Activated CD4-positive, alpha-beta T cell treated with anti-CD3 and anti-CD28 coated beads, Interleukin-2, amount 10 ng/mL, durations not matched to agents 24 days and 14 days (primary cell): ENCODE measurements around the gene TMIE. TPM values are rescaled to one million over a fixed set of nuclear protein-coding genes. Genes with fewer than 3 reads are reported as not detected.

Source experiments
- DNase-seq: peaks from one replicate; pipeline ENCODE4 v3.0.0; 2022
- H3K27ac Mint-ChIP-seq: one replicate; pipeline ENCODE4 v1.8.0; 2022; ENCODE audit warnings: mild to moderate bottlenecking, mixed read lengths
- H3K27me3 Mint-ChIP-seq: one replicate; pipeline ENCODE4 v1.8.0; 2022; ENCODE audit warnings: mixed read lengths
- H3K36me3 Mint-ChIP-seq: one replicate; pipeline ENCODE4 v1.8.0; 2022; ENCODE audit warnings: low read depth, mild to moderate bottlenecking, mixed read lengths
- H3K4me1 Mint-ChIP-seq: one replicate; pipeline ENCODE4 v1.8.0; 2021; ENCODE audit warnings: mixed read lengths
- H3K4me3 Mint-ChIP-seq: one replicate; pipeline ENCODE4 v1.8.0; 2022; ENCODE audit warnings: mild to moderate bottlenecking, moderate library complexity, mixed read lengths
- H3K9me3 Mint-ChIP-seq: one replicate; pipeline ENCODE4 v1.8.0; 2021; ENCODE audit warnings: mixed read lengths
- intact Hi-C: fragments of 100-400 bp; cut with micrococcal nuclease; formaldehyde crosslinking; loops from one replicate; pipeline ENCODE4 v1.15.1; 2023
- total RNA-seq: library from RNA; stranded (reverse); gene quantifications from 2 replicates; pipeline ENCODE4 v1.2.3, GENCODE V29; 2022

The TMIE gene
- total RNA-seq, 1 donor from 2014 or later = not detected

GRCh38 chr3:46673151-46674030 is 27.8 kb upstream of the TMIE start:
- no peaks in the 10 kb centered on the region for H3K4me1 Mint-ChIP-seq
- intact Hi-C loops = no loop called here
- H3K27ac Mint-ChIP-seq = no peak overlapping the region
- no peaks in the 10 kb centered on the region for H3K9me3 Mint-ChIP-seq
- no peaks in the 10 kb centered on the region for H3K27me3 Mint-ChIP-seq
- no peaks in the 10 kb centered on the region for H3K36me3 Mint-ChIP-seq
- H3K4me3 Mint-ChIP-seq = no peak overlapping the region
- no peak for DNase-seq

- Mint-ChIP-seq H3K9me3 (no peaks in the 10 kb centered on the region), H3K4me3 (no peak overlapping the region), H3K27ac (no peak overlapping the region), H3K27me3 (no peaks in the 10 kb centered on the region), H3K36me3 (no peaks in the 10 kb centered on the region), H3K4me1 (no peaks in the 10 kb centered on the region)
- DNase-seq = no peak
- intact Hi-C loops = no loop called here
Measured at GRCh38 chr3:46674031-46674845, 27.0 kb upstream of the TMIE start.

- H3K27ac Mint-ChIP-seq = no peak overlapping the region
- intact Hi-C loops = no loop called here
- no peaks in the 10 kb centered on the region for H3K36me3 Mint-ChIP-seq
- no peaks in the 10 kb centered on the region for H3K27me3 Mint-ChIP-seq
- no peak for DNase-seq
- H3K9me3 Mint-ChIP-seq = no peaks in the 10 kb centered on the region
- no peak overlapping the region for H3K4me3 Mint-ChIP-seq
- no peaks in the 10 kb centered on the region for H3K4me1 Mint-ChIP-seq
Measured at GRCh38 chr3:46675426-46675825, 25.8 kb upstream of the TMIE start.

GRCh38 chr3:46675843-46676567 is 25.2 kb upstream of the TMIE start:
- Mint-ChIP-seq H3K9me3 (no peaks in the 10 kb centered on the region), H3K27ac (no peak overlapping the region), H3K4me3 (no peak overlapping the region), H3K4me1 (no peaks in the 10 kb centered on the region), H3K27me3 (no peaks in the 10 kb centered on the region), H3K36me3 (no peaks in the 10 kb centered on the region)
- DNase-seq = no peak
- intact Hi-C loops = no loop called here

GRCh38 chr3:46676601-46677410 is 24.4 kb upstream of the TMIE start:
- H3K36me3 Mint-ChIP-seq = no peaks in the 10 kb centered on the region
- no peak overlapping the region for H3K4me3 Mint-ChIP-seq
- H3K9me3 Mint-ChIP-seq = no peaks in the 10 kb centered on the region
- no peaks in the 10 kb centered on the region for H3K4me1 Mint-ChIP-seq
- H3K27ac Mint-ChIP-seq = no peak overlapping the region
- intact Hi-C loops = no loop called here
- no peak for DNase-seq
- H3K27me3 Mint-ChIP-seq = no peaks in the 10 kb centered on the region

- Mint-ChIP-seq H3K36me3 (no peaks in the 10 kb centered on the region), H3K4me3 (no peak overlapping the region), H3K27me3 (no peaks in the 10 kb centered on the region), H3K27ac (no peak overlapping the region), H3K4me1 (no peaks in the 10 kb centered on the region), H3K9me3 (no peaks in the 10 kb centered on the region)
- intact Hi-C loops = no loop called here
- DNase-seq = no peak
Measured at GRCh38 chr3:46677411-46677726, 23.8 kb upstream of the TMIE start.

- no peak overlapping the region for H3K4me3 Mint-ChIP-seq
- no peak overlapping the region for H3K27ac Mint-ChIP-seq
- no peaks in the 10 kb centered on the region for H3K4me1 Mint-ChIP-seq
- H3K9me3 Mint-ChIP-seq = no peaks in the 10 kb centered on the region
- no peak for DNase-seq
- H3K36me3 Mint-ChIP-seq = no peaks in the 10 kb centered on the region
- intact Hi-C loops = no loop called here
- H3K27me3 Mint-ChIP-seq = no peaks in the 10 kb centered on the region
Measured at GRCh38 chr3:46678280-46678679, 22.9 kb upstream of the TMIE start.

GRCh38 chr3:46679681-46680080 is 21.5 kb upstream of the TMIE start:
- Mint-ChIP-seq H3K4me1 (no peaks in the 10 kb centered on the region), H3K27ac (no peak overlapping the region), H3K27me3 (no peaks in the 10 kb centered on the region), H3K9me3 (no peaks in the 10 kb centered on the region), H3K4me3 (no peak overlapping the region), H3K36me3 (no peaks in the 10 kb centered on the region)
- no peak for DNase-seq
- intact Hi-C loops = no loop called here

GRCh38 chr3:46680298-46680826 is 20.8 kb upstream of the TMIE start:
- Mint-ChIP-seq H3K27ac (no peak overlapping the region), H3K9me3 (no peaks in the 10 kb centered on the region), H3K4me3 (no peak overlapping the region), H3K4me1 (no peaks in the 10 kb centered on the region), H3K27me3 (no peaks in the 10 kb centered on the region), H3K36me3 (no peaks in the 10 kb centered on the region)
- intact Hi-C loops = no loop called here
- no peak for DNase-seq

- H3K9me3 Mint-ChIP-seq = no peaks in the 10 kb centered on the region
- intact Hi-C loops = no loop called here
- no peaks in the 10 kb centered on the region for H3K4me1 Mint-ChIP-seq
- H3K36me3 Mint-ChIP-seq = no peaks in the 10 kb centered on the region
- no peaks in the 10 kb centered on the region for H3K27me3 Mint-ChIP-seq
- DNase-seq = no peak
- no peak overlapping the region for H3K27ac Mint-ChIP-seq
- no peak overlapping the region for H3K4me3 Mint-ChIP-seq
Measured at GRCh38 chr3:46681387-46681786, 19.8 kb upstream of the TMIE start.

- H3K36me3 Mint-ChIP-seq = no peaks in the 10 kb centered on the region
- H3K27me3 Mint-ChIP-seq = no peaks in the 10 kb centered on the region
- no peak for DNase-seq
- H3K4me1 Mint-ChIP-seq = no peaks in the 10 kb centered on the region
- no peak overlapping the region for H3K4me3 Mint-ChIP-seq
- no peaks in the 10 kb centered on the region for H3K9me3 Mint-ChIP-seq
- no peak overlapping the region for H3K27ac Mint-ChIP-seq
- intact Hi-C loops = no loop called here
Measured at GRCh38 chr3:46681856-46682540, 19.2 kb upstream of the TMIE start.

- no peaks in the 10 kb centered on the region for H3K36me3 Mint-ChIP-seq
- H3K4me3 Mint-ChIP-seq = no peak overlapping the region
- DNase-seq = no peak
- no peak overlapping the region for H3K27ac Mint-ChIP-seq
- H3K27me3 Mint-ChIP-seq = no peaks in the 10 kb centered on the region
- intact Hi-C loops = no loop called here
- no peaks in the 10 kb centered on the region for H3K4me1 Mint-ChIP-seq
- H3K9me3 Mint-ChIP-seq = no peaks in the 10 kb centered on the region
Measured at GRCh38 chr3:46682974-46683373, 18.2 kb upstream of the TMIE start.

GRCh38 chr3:46684891-46685290 is 16.3 kb upstream of the TMIE start:
- intact Hi-C loops = no loop called here
- Mint-ChIP-seq H3K4me1 (peaks cover under 1% of the 10 kb centered on the region), H3K4me3 (no peak overlapping the region), H3K27ac (no peak overlapping the region), H3K36me3 (no peaks in the 10 kb centered on the region), H3K27me3 (no peaks in the 10 kb centered on the region), H3K9me3 (no peaks in the 10 kb centered on the region)
- no peak for DNase-seq
